ENCODE results near the gene ARFRP1. TPM values are rescaled to one million over a fixed set of nuclear protein-coding genes. Genes with fewer than 3 reads are reported as not detected.
A peak's percentile ranks its signal among the peaks of the same experiment; 100 is the strongest.

Gene ARFRP1
- total and polyA plus RNA-seq, 2 of the 13 experiments (the other 11 are each of a cell fraction or from before 2014, with no cell fraction given) = 32.0 to 51.1 TPM

- TF ChIP-seq ZNF687 (CRISPR knock-in tag; IDR thresholded peaks at IDR 0.05) (peak; percentile 45), ZFP1 (CRISPR knock-in tag; IDR thresholded peaks at IDR 0.05) (no peak), JUNB (CRISPR knock-in tag; IDR thresholded peaks at IDR 0.05; ENCODE audit: borderline replicate concordance) (no peak), ZNF576 (CRISPR knock-in tag; IDR thresholded peaks at IDR 0.05) (no peak), MTF2 (CRISPR knock-in tag; IDR thresholded peaks at IDR 0.05; ENCODE audit: borderline replicate concordance) (no peak), ATF7 (IDR thresholded peaks at IDR 0.05) (no peak), ATF7 (CRISPR knock-in tag; IDR thresholded peaks at IDR 0.05) (0 out of 2 replicates have a peak, but pooled peaks have one; percentile 24), XRCC5 (optimal IDR thresholded peaks at IDR 0.05; ENCODE audit: low read length) (peak; percentile 48), MTF1 (CRISPR knock-in tag; IDR thresholded peaks at IDR 0.05) (no peak), NFYC (CRISPR knock-in tag; IDR thresholded peaks at IDR 0.05) (no peak), HOXA5 (CRISPR knock-in tag; IDR thresholded peaks at IDR 0.05) (no peak), ZNF75D (CRISPR knock-in tag; IDR thresholded peaks at IDR 0.05; ENCODE audit: borderline replicate concordance) (no peak), JUND (CRISPR knock-in tag; IDR thresholded peaks at IDR 0.05) (no peak), ZNF138 (CRISPR knock-in tag; IDR thresholded peaks at IDR 0.05; ENCODE audit: low read depth) (no peak), KLF15 (CRISPR knock-in tag; IDR thresholded peaks at IDR 0.05; ENCODE audit: borderline replicate concordance) (no peak), ZNF354B (CRISPR knock-in tag; IDR thresholded peaks at IDR 0.05) (no peak), TCF7 (IDR thresholded peaks at IDR 0.05; ENCODE audit: low read depth) (no peak), TBX3 (IDR thresholded peaks at IDR 0.05; ENCODE audit: borderline replicate concordance) (no peak), XBP1 (CRISPR knock-in tag; IDR thresholded peaks at IDR 0.05) (no peak), ZHX1 (CRISPR knock-in tag; IDR thresholded peaks at IDR 0.05; ENCODE audit: low read depth) (peak; percentile 63; the same call in 1 of the 2 replicates), SRF (IDR thresholded peaks at IDR 0.05; ENCODE audit: low read depth, low read length) (no peak), TARDBP (CRISPR knock-in tag; IDR thresholded peaks at IDR 0.05) (peak; percentile 51; the same call in 1 of the 2 replicates)
- TF ChIP-seq, protein P1, sequence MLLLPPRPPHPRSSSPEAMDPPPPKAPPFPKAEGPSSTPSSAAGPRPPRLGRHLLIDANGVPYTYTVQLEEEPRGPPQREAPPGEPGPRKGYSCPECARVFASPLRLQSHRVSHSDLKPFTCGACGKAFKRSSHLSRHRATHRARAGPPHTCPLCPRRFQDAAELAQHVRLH (CRISPR knock-in tag; IDR thresholded peaks at IDR 0.05; ENCODE audit: borderline replicate concordance, low read depth) = no peak
These were observed 27.4 kb upstream of the ARFRP1 start (continued) for GRCh38 chr20:63734946-63735858.
